ENCODE data around the gene CETN1. TPM values are rescaled to one million over a fixed set of nuclear protein-coding genes. Genes with fewer than 3 reads are reported as not detected.

CETN1 gene
- total and polyA plus RNA-seq, 2 of the 13 experiments (the other 11 are each of a cell fraction or from before 2014, with no cell fraction given), result not detected

GRCh38 chr18:579238-579637, 942 bp upstream of the CETN1 start:
- FAIRE-seq, result no peak
- CTCF ChIA-PET (ENCODE audit: low intra/inter-chr PET ratio, low total read pairs), result no interaction called here

DNA sequence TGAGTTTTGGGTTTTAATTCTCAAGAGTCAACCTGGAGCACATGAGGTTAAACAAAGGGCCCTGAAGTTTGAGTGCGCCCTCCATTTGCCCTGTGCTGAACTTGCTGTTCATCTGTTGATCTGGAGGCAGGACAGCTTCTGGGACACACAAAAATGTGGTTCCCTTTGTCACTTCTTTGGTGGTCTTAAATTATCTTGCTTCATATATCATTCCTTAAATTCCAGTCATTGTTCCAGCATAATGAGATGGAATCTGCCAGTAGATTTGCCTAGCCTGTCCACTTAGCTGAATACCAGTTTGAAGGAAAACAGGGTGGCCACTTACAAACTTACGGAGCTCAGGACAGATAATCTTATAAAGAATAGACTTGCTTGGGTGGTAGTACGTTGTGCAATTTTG, 916 bp downstream of the CETN1 start:
- Histone ChIP-seq H3K79me2 (ENCODE audit: insufficient read depth, low read length) (no peaks in the 10 kb centered on the region), H2AFZ (ENCODE audit: low read length) (no peak overlapping the region), H3K27me3 (ENCODE audit: control insufficient read depth in 1 of 2, insufficient read depth in 2 of 2, low read length in 2 of 2) (no peaks in the 10 kb centered on the region), H3K4me3 (replicated peaks in 1 of 3; ENCODE audit: insufficient read depth in 1 of 3, low read depth in 2 of 3, low read length in 3 of 3) (no peak overlapping the region), H3K9ac (ENCODE audit: insufficient read depth, low read depth, low read length) (no peak overlapping the region), H4K20me1 (ENCODE audit: insufficient read depth, low read length) (no peaks in the 10 kb centered on the region), H3K9me3 (ENCODE audit: low read length) (peaks cover 9% of the 10 kb centered on the region), H3K36me3 (replicated peaks in 1 of 2; ENCODE audit: control insufficient read depth in 1 of 2, insufficient read depth in 2 of 2, low read length in 2 of 2) (no peaks in the 10 kb centered on the region), H3K4me2 (ENCODE audit: low read depth, low read length) (no peak overlapping the region), H3K27ac (ENCODE audit: extremely low read length, insufficient read depth, low read length) (no peak overlapping the region), H3K4me1 (ENCODE audit: insufficient read depth, low read length) (peaks cover 18% of the 10 kb centered on the region)
- no TSS peak for BruUV-seq (replicated peaks)
- ChIA-PET POLR2A (no interaction called here), CTCF (ENCODE audit: low intra/inter-chr PET ratio, low total read pairs) (no interaction called here)
- intact Hi-C loops (cut with micrococcal nuclease; ENCODE audit: unreplicated experiment) (no loop called here), in situ Hi-C loops (cut with HindIII; ENCODE audit: extremely low pct_ligation_motif_present, low pct_unique_long_range_greater_than_20kb) (no loop called here)
- FAIRE-seq (no peak), DNase-seq (ENCODE audit: low spot score) (no peak), ATAC-seq (no peak)
- 58% methylated on average over 3 of the region's 3 CpGs for WGBS (ENCODE audit: low lambda C conversion rate)
- TF ChIP-seq ZNF484 (CRISPR knock-in tag; IDR thresholded peaks at IDR 0.05; ENCODE audit: borderline replicate concordance, low read depth), result no peak
- TF ChIP-seq ZNF570 (CRISPR knock-in tag; IDR thresholded peaks at IDR 0.05; ENCODE audit: borderline replicate concordance), result no peak
- no peak for TF ChIP-seq CTCF (CRISPR knock-in tag; IDR thresholded peaks at IDR 0.05)
- no peak for TF ChIP-seq CERS6 (CRISPR knock-in tag; IDR thresholded peaks at IDR 0.05)
- TF ChIP-seq ZNF101 (CRISPR knock-in tag; IDR thresholded peaks at IDR 0.05; ENCODE audit: borderline replicate concordance, low read depth), result no peak
- TF ChIP-seq EHMT2 (IDR thresholded peaks at IDR 0.05; ENCODE audit: borderline replicate concordance, low read depth, low read length), result no peak
- TF ChIP-seq ZFP37 (CRISPR knock-in tag; IDR thresholded peaks at IDR 0.05; ENCODE audit: borderline replicate concordance), result no peak
- TF ChIP-seq, protein P1, sequence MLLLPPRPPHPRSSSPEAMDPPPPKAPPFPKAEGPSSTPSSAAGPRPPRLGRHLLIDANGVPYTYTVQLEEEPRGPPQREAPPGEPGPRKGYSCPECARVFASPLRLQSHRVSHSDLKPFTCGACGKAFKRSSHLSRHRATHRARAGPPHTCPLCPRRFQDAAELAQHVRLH (CRISPR knock-in tag; IDR thresholded peaks at IDR 0.05; ENCODE audit: borderline replicate concordance, low read depth), result no peak
- no peak for TF ChIP-seq ERF (CRISPR knock-in tag; IDR thresholded peaks at IDR 0.05)

More at GRCh38 chr18:579238-579637, 942 bp upstream of the CETN1 start:
- Histone ChIP-seq H3K4me2 (ENCODE audit: low read depth, low read length) (no peak overlapping the region), H3K27ac (ENCODE audit: extremely low read length, insufficient read depth, low read length) (no peak overlapping the region), H3K9ac (ENCODE audit: insufficient read depth, low read depth, low read length) (no peak overlapping the region), H3K4me3 (replicated peaks in 1 of 3; ENCODE audit: insufficient read depth in 1 of 3, low read depth in 2 of 3, low read length in 3 of 3) (no peak overlapping the region), H3K79me2 (ENCODE audit: insufficient read depth, low read length) (no peaks in the 10 kb centered on the region), H3K9me3 (ENCODE audit: low read length) (peaks cover 5% of the 10 kb centered on the region), H3K36me3 (replicated peaks in 1 of 2; ENCODE audit: control insufficient read depth in 1 of 2, insufficient read depth in 2 of 2, low read length in 2 of 2) (no peaks in the 10 kb centered on the region), H2AFZ (ENCODE audit: low read length) (no peak overlapping the region), H4K20me1 (ENCODE audit: insufficient read depth, low read length) (no peaks in the 10 kb centered on the region), H3K27me3 (ENCODE audit: control insufficient read depth in 1 of 2, insufficient read depth in 2 of 2, low read length in 2 of 2) (no peaks in the 10 kb centered on the region; a peak in 1 of 5 replicates), H3K4me1 (ENCODE audit: insufficient read depth, low read length) (peaks cover 26% of the 10 kb centered on the region)
- intact Hi-C loops (cut with micrococcal nuclease; ENCODE audit: unreplicated experiment), result no loop called here
- no peak for DNase-seq (ENCODE audit: low spot score)
- in situ Hi-C loops (cut with HindIII; ENCODE audit: extremely low pct_ligation_motif_present, low pct_unique_long_range_greater_than_20kb), result no loop called here
- POLR2A ChIA-PET, result no interaction called here
- no TSS peak for BruUV-seq (replicated peaks)
- ATAC-seq, result no peak
- 86% methylated on average over 1 of the region's 1 CpG for WGBS (ENCODE audit: low lambda C conversion rate)
- TF ChIP-seq ZNF746 (CRISPR knock-in tag; IDR thresholded peaks at IDR 0.05) (no peak), ZBTB3 (CRISPR knock-in tag; IDR thresholded peaks at IDR 0.05; ENCODE audit: borderline replicate concordance, low read depth) (no peak), HNF4G (IDR thresholded peaks at IDR 0.05; ENCODE audit: borderline replicate concordance, low read depth, low read length) (no peak), HNF4G (CRISPR knock-in tag; IDR thresholded peaks at IDR 0.05; ENCODE audit: borderline replicate concordance, low read depth) (no peak), ZMYM2 (CRISPR knock-in tag; IDR thresholded peaks at IDR 0.05) (no peak), ADNP (CRISPR knock-in tag; IDR thresholded peaks at IDR 0.05) (no peak), RFX1 (IDR thresholded peaks at IDR 0.05) (no peak)
- TF ChIP-seq, protein P2, sequence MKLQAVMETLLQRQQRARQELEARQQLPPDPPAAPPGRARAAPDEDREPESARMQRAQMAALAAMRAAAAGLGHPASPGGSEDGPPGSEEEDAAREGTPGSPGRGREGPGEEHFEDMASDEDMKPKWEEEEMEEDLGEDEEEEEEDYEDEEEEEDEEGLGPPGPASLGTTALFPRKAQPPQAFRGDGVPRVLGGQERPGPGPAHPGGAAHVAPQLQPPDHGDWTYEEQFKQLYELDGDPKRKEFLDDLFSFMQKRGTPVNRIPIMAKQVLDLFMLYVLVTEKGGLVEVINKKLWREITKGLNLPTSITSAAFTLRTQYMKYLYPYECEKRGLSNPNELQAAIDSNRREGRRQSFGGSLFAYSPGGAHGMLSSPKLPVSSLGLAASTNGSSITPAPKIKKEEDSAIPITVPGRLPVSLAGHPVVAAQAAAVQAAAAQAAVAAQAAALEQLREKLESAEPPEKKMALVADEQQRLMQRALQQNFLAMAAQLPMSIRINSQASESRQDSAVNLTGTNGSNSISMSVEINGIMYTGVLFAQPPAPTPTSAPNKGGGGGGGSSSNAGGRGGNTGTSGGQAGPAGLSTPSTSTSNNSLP (IDR thresholded peaks at IDR 0.05; ENCODE audit: low read depth, low read length), result no peak

Data from HepG2 (cell line).